ENCODE data around the gene GMCL2.

Gene GMCL2

DNA sequence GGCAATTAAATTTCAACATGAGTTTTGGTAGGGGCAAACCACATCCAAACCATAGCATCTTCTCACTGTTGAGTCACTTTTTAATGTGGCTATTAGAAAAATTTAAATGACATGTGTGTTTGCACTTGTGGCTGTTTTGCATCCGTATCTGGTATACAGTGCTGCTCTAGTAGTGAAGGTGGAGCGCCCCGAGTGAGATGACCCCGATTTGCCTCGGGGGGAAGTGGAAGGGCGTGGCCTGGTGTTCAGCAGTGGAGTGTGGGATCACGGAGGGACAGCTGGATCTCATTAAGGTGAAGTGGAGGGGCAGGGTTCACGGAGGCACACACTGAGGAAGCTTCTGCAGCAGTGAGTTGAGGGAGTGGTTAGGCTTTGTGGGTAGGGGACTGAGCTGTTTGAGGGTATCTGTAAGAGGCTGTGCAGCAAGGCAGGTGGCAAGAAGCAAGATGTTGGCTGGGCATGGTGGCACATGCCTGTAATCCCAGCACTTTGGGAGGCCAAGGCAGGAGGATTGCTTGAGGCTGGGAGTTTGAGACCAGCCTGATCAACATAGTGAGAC lies 6.2 kb upstream of the GMCL2 start:
- no peak for TF ChIP-seq CTCF (IDR thresholded peaks at IDR 0.05; ENCODE audit: insufficient read depth, missing control alignments)
- FAIRE-seq (no peak), DNase-seq (ENCODE audit: insufficient read length, low spot score) (no peak)

- FAIRE-seq (no peak), DNase-seq (ENCODE audit: insufficient read length, low spot score) (no peak)
- no peak for TF ChIP-seq CTCF (IDR thresholded peaks at IDR 0.05; ENCODE audit: insufficient read depth, missing control alignments)
These were observed 5.6 kb upstream of the GMCL2 start for GRCh38 chr5:178192787-178193186.

DNA sequence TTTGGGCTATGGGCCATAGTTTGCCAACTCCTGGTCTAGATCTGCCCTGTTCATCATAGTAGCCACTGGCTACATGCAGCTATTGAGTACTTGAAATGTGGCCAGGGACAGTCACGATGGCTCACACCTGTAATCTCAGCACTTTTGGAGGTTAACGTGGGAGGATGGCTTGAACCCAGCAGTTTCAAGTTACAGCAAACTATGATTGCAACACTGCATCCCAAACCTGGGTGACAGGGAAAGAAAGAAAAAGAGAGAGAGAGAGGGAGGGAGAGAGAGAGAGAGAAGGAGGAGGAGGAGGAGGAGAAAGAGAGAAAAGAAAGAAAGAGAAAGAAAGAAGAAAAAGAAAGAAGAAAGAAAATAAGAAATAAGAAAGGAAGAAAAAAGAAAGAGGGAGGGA lies 5.1 kb upstream of the GMCL2 start:
- FAIRE-seq, result no peak
- no peak for DNase-seq (ENCODE audit: insufficient read length, low spot score)
- TF ChIP-seq CTCF (IDR thresholded peaks at IDR 0.05; ENCODE audit: insufficient read depth, missing control alignments), result no peak

DNA sequence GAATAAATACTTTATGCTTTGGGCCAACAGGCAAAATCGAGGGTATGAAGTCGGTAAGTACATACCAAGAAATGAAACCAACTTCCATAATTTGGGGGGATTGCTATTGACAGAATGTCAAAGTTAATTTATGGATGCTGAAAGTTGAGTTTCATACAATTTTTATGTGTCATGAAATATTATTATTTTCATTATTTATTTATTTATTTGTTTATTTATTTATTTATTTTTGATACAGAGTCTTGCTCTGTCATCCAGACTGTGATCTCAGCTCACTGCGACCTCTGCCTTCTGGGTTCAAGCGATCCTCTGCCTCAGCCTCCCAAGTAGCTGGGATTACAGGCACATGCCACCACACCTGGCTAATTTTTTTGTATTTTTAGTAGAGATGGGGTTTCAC lies 4.5 kb upstream of the GMCL2 start:
- FAIRE-seq, result no peak
- TF ChIP-seq CTCF (IDR thresholded peaks at IDR 0.05; ENCODE audit: insufficient read depth, missing control alignments), result no peak
- no peak for DNase-seq (ENCODE audit: insufficient read length, low spot score)

- FAIRE-seq, result no peak
These were observed 2.3 kb upstream of the GMCL2 start for GRCh38 chr5:178189433-178189832.

DNA sequence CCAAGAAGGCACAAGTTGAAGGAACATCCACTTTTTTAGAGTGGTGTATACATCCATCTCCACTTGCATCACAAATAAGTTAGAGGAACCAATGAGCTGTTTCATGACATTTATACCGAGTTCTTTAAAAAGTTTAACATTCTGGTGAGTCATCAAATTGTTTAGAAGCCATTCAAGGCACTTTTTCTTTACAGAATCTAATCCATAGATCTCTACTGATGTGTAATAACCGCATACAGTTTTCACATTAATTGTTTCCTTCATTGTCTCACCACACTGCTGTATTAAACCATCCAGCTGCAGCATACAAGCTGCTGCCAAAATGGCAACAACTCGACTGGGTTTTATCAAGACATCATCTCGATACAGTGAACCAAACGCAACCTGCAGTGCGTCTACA lies 744 bp downstream of the GMCL2 start:
- DNase-seq (ENCODE audit: insufficient read length, low spot score) (no peak), FAIRE-seq (no peak)
- no peak for TF ChIP-seq CTCF (IDR thresholded peaks at IDR 0.05; ENCODE audit: insufficient read depth, missing control alignments)

More at GRCh38 chr5:178189433-178189832, 2.3 kb upstream of the GMCL2 start:
- no peak for TF ChIP-seq CTCF (IDR thresholded peaks at IDR 0.05; ENCODE audit: insufficient read depth, missing control alignments)
- no peak for DNase-seq (ENCODE audit: insufficient read length, low spot score)

DNA sequence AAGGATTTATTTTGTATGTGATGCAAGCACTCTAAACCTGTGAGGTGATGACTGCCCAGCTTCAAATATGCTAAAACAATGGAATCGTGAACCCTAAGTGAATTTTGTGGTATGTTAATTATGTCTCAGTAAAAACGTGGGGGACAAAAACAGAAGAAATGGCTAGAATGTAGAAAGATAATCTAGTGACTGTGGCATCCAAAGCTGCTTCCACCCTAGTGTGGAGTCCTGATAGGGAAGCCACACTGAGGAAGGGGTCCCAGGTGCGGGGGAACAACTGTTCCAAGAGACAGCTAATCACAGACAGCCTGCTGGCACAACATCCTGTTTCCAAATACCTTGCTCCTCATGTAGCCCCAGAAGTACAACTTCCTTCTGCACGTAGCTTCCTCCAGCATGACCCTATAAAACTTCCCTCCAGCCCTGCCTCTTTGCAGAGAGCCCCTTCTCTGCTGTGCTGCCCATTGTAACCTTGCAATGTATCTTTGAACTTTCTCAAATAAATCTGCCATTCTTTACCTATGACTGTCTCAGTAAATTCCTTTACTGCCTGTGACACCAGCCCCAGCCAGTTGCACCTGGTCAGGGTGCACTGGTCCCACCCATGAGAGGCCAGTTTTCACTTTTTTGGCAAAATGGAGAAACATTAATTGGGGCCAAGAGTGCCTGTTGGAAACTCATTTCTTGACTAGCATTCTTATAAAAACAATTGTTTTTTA lies 4.9 kb downstream of the GMCL2 start:
- DNase-seq (ENCODE audit: insufficient read length, low spot score), result no peak
- no peak for FAIRE-seq
- no peak for TF ChIP-seq CTCF (IDR thresholded peaks at IDR 0.05; ENCODE audit: insufficient read depth, missing control alignments)
